ENCODE data around the gene MMP14.
"Not testable (repeated sequence)": the region's sequence is repeated elsewhere in the genome, so short reads cannot be mapped to it uniquely, and the experiment has no call there.

Gene MMP14

GRCh38 chr14:22836301-22837113 is at the start of gene MMP14:
MMP14 (plus strand) TSS chr14:22836585; CDS start chr14:22836818, 233 bp downstream.
- peak; percentile 93 for DNase-seq (ENCODE audit: low read depth, low spot score)

- no peak for DNase-seq (ENCODE audit: low read depth, low spot score)
These were observed 49.7 kb upstream of the MMP14 start for GRCh38 chr14:22786685-22787084.

- DNase-seq (ENCODE audit: low read depth, low spot score): peak; percentile 82
These were observed 45.1 kb upstream of the MMP14 start for GRCh38 chr14:22791301-22791700.

- DNase-seq (ENCODE audit: low read depth, low spot score): no peak
These were observed 44.2 kb upstream of the MMP14 start for GRCh38 chr14:22792158-22792557.

GRCh38 chr14:22793550-22793949 is 42.8 kb upstream of the MMP14 start:
- DNase-seq (ENCODE audit: low read depth, low spot score): not testable (repeated sequence)

GRCh38 chr14:22793976-22794375 is 42.4 kb upstream of the MMP14 start:
- DNase-seq (ENCODE audit: low read depth, low spot score): no peak

GRCh38 chr14:22794551-22794951 is 41.8 kb upstream of the MMP14 start:
- DNase-seq (ENCODE audit: low read depth, low spot score): no peak

- DNase-seq (ENCODE audit: low read depth, low spot score): no peak
These were observed 40.2 kb upstream of the MMP14 start for GRCh38 chr14:22796087-22796707.

- DNase-seq (ENCODE audit: low read depth, low spot score): no peak
These were observed 39.1 kb upstream of the MMP14 start for GRCh38 chr14:22797017-22797917.

- DNase-seq (ENCODE audit: low read depth, low spot score): no peak
These were observed 37.9 kb upstream of the MMP14 start for GRCh38 chr14:22798528-22798927.

GRCh38 chr14:22800346-22800745 is 36.0 kb upstream of the MMP14 start:
- no peak for DNase-seq (ENCODE audit: low read depth, low spot score)

- no peak for DNase-seq (ENCODE audit: low read depth, low spot score)
These were observed 34.7 kb upstream of the MMP14 start for GRCh38 chr14:22801716-22802115.

- no peak for DNase-seq (ENCODE audit: low read depth, low spot score)
These were observed 33.3 kb upstream of the MMP14 start for GRCh38 chr14:22802860-22803686.

GRCh38 chr14:22803687-22803974 is 32.8 kb upstream of the MMP14 start:
- DNase-seq (ENCODE audit: low read depth, low spot score): no peak

GRCh38 chr14:22805235-22805634 is 31.1 kb upstream of the MMP14 start:
- DNase-seq (ENCODE audit: low read depth, low spot score): not testable (repeated sequence)

GRCh38 chr14:22807432-22808087 is 28.8 kb upstream of the MMP14 start:
- DNase-seq (ENCODE audit: low read depth, low spot score): no peak

- DNase-seq (ENCODE audit: low read depth, low spot score): no peak
These were observed 27.8 kb upstream of the MMP14 start for GRCh38 chr14:22808388-22809209.

GRCh38 chr14:22811722-22812121 is 24.7 kb upstream of the MMP14 start:
- no peak for DNase-seq (ENCODE audit: low read depth, low spot score)

GRCh38 chr14:22812744-22813143 is 23.6 kb upstream of the MMP14 start:
- DNase-seq (ENCODE audit: low read depth, low spot score): no peak

- no peak for DNase-seq (ENCODE audit: low read depth, low spot score)
These were observed 23.2 kb upstream of the MMP14 start for GRCh38 chr14:22813145-22813544.
